Stomach (tissue), 4 donors: ENCODE data around the gene ARRDC5.

Experiments used
- CTCF ChIP-seq, 7 experiments: fragments of 450-650 bp in 4 of 7; fragments of 200-600 bp in 3 of 7; sonication (generic) in 3 of 7; IDR thresholded peaks; one replicate each; pipeline ENCODE4 v1.5.1; 2016 to 2019; ENCODE audit warnings: antibody characterized with exemption in 7 of 7, control low read depth in 2 of 7, mild to moderate bottlenecking in 1 of 7
- EP300 ChIP-seq: sonication (generic); formaldehyde crosslinking; IDR thresholded peaks from one replicate; pipeline ENCODE4 v1.6.1; 2017; ENCODE audit warnings: antibody characterized with exemption

GRCh38 chr19:4896372-4896771 is 6.3 kb downstream of the ARRDC5 start:
- no peak for TF ChIP-seq CTCF (IDR thresholded peaks at IDR 0.05)
- TF ChIP-seq EP300, result no peak
